NCI-H524 treated with DMSO at 0.1 percent for 48 hours (cell line): Measurements from ENCODE around the gene GALNT18.

ENCODE experiments used
- DNase-seq: peaks from one replicate; lab custom pipeline; 2025; lab: John Stamatoyannopoulos, UW

Gene GALNT18

GRCh38 chr11:11407065-11407762 lies 214.6 kb downstream of the GALNT18 start:
- DNase-seq, result peak; percentile 89

GRCh38 chr11:11406652-11407051 lies 215.2 kb downstream of the GALNT18 start:
- DNase-seq, result no peak

- no peak for DNase-seq
Measured at GRCh38 chr11:11403763-11404725, 217.8 kb downstream of the GALNT18 start.

GRCh38 chr11:11401960-11402535 lies 219.8 kb downstream of the GALNT18 start:
- DNase-seq, result no peak

- no peak for DNase-seq
Measured at GRCh38 chr11:11400635-11401232, 221.1 kb downstream of the GALNT18 start.

GRCh38 chr11:11400121-11400520 lies 221.7 kb downstream of the GALNT18 start:
- DNase-seq, result no peak

GRCh38 chr11:11397781-11398180 lies 224.0 kb downstream of the GALNT18 start:
- DNase-seq, result no peak

- no peak for DNase-seq
Measured at GRCh38 chr11:11397036-11397415, 224.8 kb downstream of the GALNT18 start.

GRCh38 chr11:11396301-11397035 lies 225.3 kb downstream of the GALNT18 start:
- no peak for DNase-seq

GRCh38 chr11:11395126-11395525 lies 226.7 kb downstream of the GALNT18 start:
- DNase-seq, result no peak

GRCh38 chr11:11394241-11394640 lies 227.6 kb downstream of the GALNT18 start:
- no peak for DNase-seq

- no peak for DNase-seq
Measured at GRCh38 chr11:11391796-11392463, 229.9 kb downstream of the GALNT18 start.

- DNase-seq, result no peak
Measured at GRCh38 chr11:11391169-11391568, 230.6 kb downstream of the GALNT18 start.

GRCh38 chr11:11390068-11390771 lies 231.6 kb downstream of the GALNT18 start:
- no peak for DNase-seq

GRCh38 chr11:11389238-11389637 lies 232.6 kb downstream of the GALNT18 start:
- DNase-seq, result no peak

GRCh38 chr11:11387622-11388305 lies 234.0 kb downstream of the GALNT18 start:
- DNase-seq, result no peak

- DNase-seq, result no peak
Measured at GRCh38 chr11:11387207-11387606, 234.6 kb downstream of the GALNT18 start.

- DNase-seq, result no peak
Measured at GRCh38 chr11:11384829-11385228, 237.0 kb downstream of the GALNT18 start.

GRCh38 chr11:11383995-11384394 lies 237.8 kb downstream of the GALNT18 start:
- DNase-seq, result no peak
